HUES64 (cell line): ENCODE measurements around the gene JADE3.
A peak's percentile ranks its signal among the peaks of the same experiment; 100 is the strongest.

ENCODE experiments used
- H3K27ac ChIP-seq: 2 replicates; pipeline ENCODE4 v1.7.0; 2013; ENCODE audit warnings: low read depth, low read length, inconsistent platforms
- H3K27me3 ChIP-seq: 2 replicates; pipeline ENCODE4 v1.6.1; 2013; ENCODE audit warnings: mild to moderate bottlenecking, low read length; ENCODE audit not compliant: insufficient read depth
- H3K36me3 ChIP-seq: 2 replicates; pipeline ENCODE4 v1.6.1; 2013; ENCODE audit warnings: mild to moderate bottlenecking, low read length; ENCODE audit not compliant: insufficient read depth
- H3K4me1 ChIP-seq: 2 replicates; pipeline ENCODE4 v1.6.1; 2013; ENCODE audit warnings: mild to moderate bottlenecking, low read length, moderate library complexity; ENCODE audit not compliant: insufficient read depth
- H3K4me3 ChIP-seq: 2 replicates; pipeline ENCODE4 v1.5.1; 2013; ENCODE audit warnings: mild to moderate bottlenecking, low read length, moderate library complexity
- H3K9ac ChIP-seq: 2 replicates; pipeline ENCODE4 v1.6.1; 2013; ENCODE audit warnings: mild to moderate bottlenecking, low read depth, low read length
- H3K9me3 ChIP-seq: 2 replicates; pipeline ENCODE4 v1.6.1; 2013; ENCODE audit warnings: low read depth, low read length; ENCODE audit not compliant: insufficient read depth
- WGBS: fragments of 150-250, 120-280 bp; methylation state at CpG from one replicate; pipeline ENCODE4 v1.1.7; 2013; ENCODE audit warnings: missing lambda C conversion rate; 5-methylcytosine and 5-hydroxymethylcytosine counted together

JADE3 gene

DNA sequence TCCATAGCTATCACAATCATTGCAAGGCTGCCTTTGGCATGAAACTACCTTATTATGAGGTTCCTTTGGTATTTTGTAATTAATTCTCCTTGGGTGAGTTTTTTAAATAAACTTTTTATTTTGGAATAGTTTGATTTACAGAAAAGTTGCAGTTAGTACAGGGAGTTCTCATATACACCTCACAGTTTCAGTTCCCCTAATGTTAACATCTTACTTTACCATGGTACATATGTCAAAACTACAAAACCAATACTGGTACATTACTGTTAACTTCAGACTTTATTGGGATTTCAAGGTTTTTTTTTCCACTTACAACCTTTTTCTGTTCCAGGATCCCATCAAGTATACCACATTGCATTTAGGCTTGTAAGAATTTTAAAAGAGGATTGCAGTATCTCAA, 114.0 kb downstream of the JADE3 start:
- H3K36me3 ChIP-seq = peaks cover 20% of the 10 kb centered on the region
- no peaks in the 10 kb centered on the region for H3K27me3 ChIP-seq
- no peaks in the 10 kb centered on the region for H3K9me3 ChIP-seq

DNA sequence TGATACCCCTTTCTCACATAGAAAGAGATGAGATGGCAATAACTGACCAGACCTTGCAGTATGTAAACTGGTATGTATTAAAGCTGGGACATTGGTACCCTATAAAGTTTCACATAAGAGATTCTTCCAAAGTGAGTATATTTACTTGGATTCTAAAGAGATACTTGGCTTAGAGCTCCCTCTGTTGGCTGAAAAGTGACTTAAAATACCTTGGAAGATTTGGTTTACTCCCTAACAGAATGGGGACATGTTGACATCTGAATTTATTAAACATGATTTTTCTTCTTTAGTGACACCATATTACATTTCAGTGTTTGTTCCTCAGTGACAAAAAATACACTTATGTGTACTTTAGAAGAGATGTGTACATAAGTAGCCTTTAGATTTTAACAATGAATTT, 118.1 kb downstream of the JADE3 start:
- H3K4me1 ChIP-seq = no peaks in the 10 kb centered on the region
- H3K36me3 ChIP-seq = peaks cover 19% of the 10 kb centered on the region
- no peaks in the 10 kb centered on the region for H3K27me3 ChIP-seq

More for the DNA sequence above, 114.0 kb downstream of the JADE3 start:
- H3K4me3 ChIP-seq = no peak overlapping the region
- no peak overlapping the region for H3K9ac ChIP-seq
- H3K27ac ChIP-seq = no peak overlapping the region
- H3K4me1 ChIP-seq = no peaks in the 10 kb centered on the region

GRCh38 chrX:47047989-47048388, 135.8 kb downstream of the JADE3 start:
- no peak overlapping the region for H3K9ac ChIP-seq
- no peaks in the 10 kb centered on the region for H3K9me3 ChIP-seq
- no peaks in the 10 kb centered on the region for H3K27me3 ChIP-seq
- 88% methylated on average over 5 of the region's 5 CpGs for WGBS
- H3K36me3 ChIP-seq = peaks cover 2% of the 10 kb centered on the region; the same call in 1 of the 2 replicates
- H3K4me1 ChIP-seq = no peaks in the 10 kb centered on the region
- no peak overlapping the region for H3K4me3 ChIP-seq
- no peak overlapping the region for H3K27ac ChIP-seq

More for the DNA sequence above, 118.1 kb downstream of the JADE3 start:
- Histone ChIP-seq H3K9me3 (no peaks in the 10 kb centered on the region), H3K4me3 (no peak overlapping the region), H3K27ac (no peak overlapping the region), H3K9ac (no peak overlapping the region)

- no CpG with 5 or more reads among the region's 1 CpG for WGBS
- H3K4me1 ChIP-seq = no peaks in the 10 kb centered on the region
- no peak overlapping the region for H3K9ac ChIP-seq
- H3K4me3 ChIP-seq = no peak overlapping the region
- H3K27ac ChIP-seq = no peak overlapping the region
- H3K27me3 ChIP-seq = no peaks in the 10 kb centered on the region
- H3K36me3 ChIP-seq = peaks cover 47% of the 10 kb centered on the region
- no peaks in the 10 kb centered on the region for H3K9me3 ChIP-seq
Observed at GRCh38 chrX:47059142-47059874, 147.1 kb downstream of the JADE3 start.

GRCh38 chrX:47060708-47061107, 148.5 kb downstream of the JADE3 start:
- no peaks in the 10 kb centered on the region for H3K4me1 ChIP-seq

GRCh38 chrX:47061238-47061919, 149.2 kb downstream of the JADE3 start:
- Histone ChIP-seq H3K9ac (no peak overlapping the region), H3K9me3 (no peaks in the 10 kb centered on the region), H3K27me3 (no peaks in the 10 kb centered on the region), H3K36me3 (peaks cover 29% of the 10 kb centered on the region), H3K4me1 (no peaks in the 10 kb centered on the region), H3K27ac (no peak overlapping the region), H3K4me3 (no peak overlapping the region)
- 87% methylated on average over 2 of the region's 2 CpGs for WGBS

More at GRCh38 chrX:47060708-47061107, 148.5 kb downstream of the JADE3 start:
- no peak overlapping the region for H3K4me3 ChIP-seq
- H3K9ac ChIP-seq = no peak overlapping the region
- no peaks in the 10 kb centered on the region for H3K27me3 ChIP-seq
- no peak overlapping the region for H3K27ac ChIP-seq
- H3K9me3 ChIP-seq = no peaks in the 10 kb centered on the region
- WGBS = 100% methylated on average over 1 of the region's 2 CpGs
- peaks cover 35% of the 10 kb centered on the region for H3K36me3 ChIP-seq

DNA sequence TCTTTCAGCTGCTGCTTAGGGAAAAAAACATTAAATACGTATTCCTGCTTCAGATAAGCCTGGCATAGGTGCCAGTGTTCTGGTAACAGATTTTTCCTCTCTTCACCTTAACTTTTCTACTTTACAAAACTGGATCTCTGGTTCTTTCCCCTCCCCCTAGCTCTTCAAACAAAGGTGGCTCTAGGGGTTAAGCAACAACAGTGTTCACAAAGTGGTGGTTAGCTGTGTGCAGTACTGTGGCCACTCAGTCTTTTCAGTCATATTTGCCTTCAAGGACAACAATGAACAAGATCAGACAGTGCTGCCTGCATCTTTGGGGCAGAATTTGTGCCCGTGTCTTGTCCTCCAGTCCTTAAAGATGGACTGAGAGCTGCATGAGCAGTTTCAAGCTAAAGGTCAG, 151.0 kb downstream of the JADE3 start:
- 93% methylated on average over 2 of the region's 2 CpGs for WGBS

GRCh38 chrX:47068214-47068613, 156.0 kb downstream of the JADE3 start:
- Histone ChIP-seq H3K9me3 (no peaks in the 10 kb centered on the region), H3K27ac (no peak overlapping the region), H3K9ac (no peak overlapping the region), H3K27me3 (no peaks in the 10 kb centered on the region), H3K36me3 (no peaks in the 10 kb centered on the region), H3K4me3 (no peak overlapping the region), H3K4me1 (no peaks in the 10 kb centered on the region)
- 92% methylated on average over 3 of the region's 3 CpGs for WGBS

More for the DNA sequence above, 151.0 kb downstream of the JADE3 start:
- H3K27me3 ChIP-seq = no peaks in the 10 kb centered on the region
- peaks cover 12% of the 10 kb centered on the region for H3K36me3 ChIP-seq
- no peaks in the 10 kb centered on the region for H3K9me3 ChIP-seq
- H3K4me3 ChIP-seq = no peak overlapping the region
- no peaks in the 10 kb centered on the region for H3K4me1 ChIP-seq
- H3K9ac ChIP-seq = no peak overlapping the region
- H3K27ac ChIP-seq = no peak overlapping the region

DNA sequence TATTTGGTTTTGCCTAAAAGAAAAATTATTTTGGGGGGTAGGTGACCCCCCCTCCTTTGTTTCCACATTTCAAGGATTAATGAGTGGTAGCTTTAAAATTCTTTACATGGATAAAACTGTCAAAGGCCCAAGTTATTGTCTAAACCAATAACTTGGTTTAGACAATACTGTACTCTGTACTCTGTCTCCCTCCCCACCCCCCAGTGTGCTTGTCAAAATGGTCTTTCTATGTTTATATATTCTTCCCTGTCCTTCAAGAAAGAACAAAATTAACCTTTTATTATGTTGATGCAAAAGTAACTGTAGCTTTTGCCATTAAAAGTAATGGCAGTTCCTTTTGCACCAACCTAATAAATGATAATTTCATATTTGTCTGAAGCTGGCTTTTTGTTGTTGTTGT, 156.5 kb downstream of the JADE3 start:
- Histone ChIP-seq H3K9me3 (no peaks in the 10 kb centered on the region), H3K4me3 (no peak overlapping the region), H3K27me3 (no peaks in the 10 kb centered on the region), H3K9ac (no peak overlapping the region), H3K4me1 (no peaks in the 10 kb centered on the region), H3K36me3 (no peaks in the 10 kb centered on the region), H3K27ac (no peak overlapping the region)

GRCh38 chrX:47078129-47079043, 166.2 kb downstream of the JADE3 start, which contains the start of gene RGN:
TSS of gene RGN (plus strand) at chrX:47078443. CDS start at chrX:47081145, 2,702 bp downstream.
- no peaks in the 10 kb centered on the region for H3K4me1 ChIP-seq
- H3K9ac ChIP-seq = no peak within 1 kb of the TSS
- peak within 1 kb of the TSS; percentile 44 for H3K4me3 ChIP-seq
- WGBS = 19% methylated on average over 57 of the region's 59 CpGs
- H3K27me3 ChIP-seq = no peaks in the 10 kb centered on the region
- H3K9me3 ChIP-seq = no peaks in the 10 kb centered on the region
- H3K36me3 ChIP-seq = no peaks in the 10 kb centered on the region
- no peak within 1 kb of the TSS for H3K27ac ChIP-seq
